ENCODE measurements around the gene ATP5PO.
"Not testable (repeated sequence)": the region's sequence is repeated elsewhere in the genome, so short reads cannot be mapped to it uniquely, and the experiment has no call there.

DNA sequence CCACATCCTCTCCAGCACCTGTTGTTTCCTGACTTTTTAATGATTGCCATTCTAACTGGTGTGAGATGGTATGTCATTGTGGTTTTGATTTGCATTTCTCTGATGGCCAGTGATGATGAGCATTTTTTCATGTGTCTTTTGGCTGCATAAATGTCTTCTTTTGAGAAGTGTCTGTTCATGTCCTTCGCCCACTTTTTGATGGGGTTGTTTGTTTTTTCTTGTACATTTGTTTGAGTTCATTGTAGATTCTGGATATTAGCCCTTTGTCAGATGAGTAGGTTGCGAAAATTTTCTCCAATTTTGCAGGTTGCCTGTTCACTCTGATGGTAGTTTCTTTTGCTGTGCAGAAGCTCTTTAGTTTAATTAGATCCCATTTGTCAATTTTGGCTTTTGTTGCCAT, 10.6 kb upstream of the ATP5PO start:
- TF ChIP-seq POLR2A, EP300, POLR2AphosphoS5 (IDR thresholded peaks at IDR 0.05): not testable (repeated sequence)
- TF ChIP-seq, protein P1, sequence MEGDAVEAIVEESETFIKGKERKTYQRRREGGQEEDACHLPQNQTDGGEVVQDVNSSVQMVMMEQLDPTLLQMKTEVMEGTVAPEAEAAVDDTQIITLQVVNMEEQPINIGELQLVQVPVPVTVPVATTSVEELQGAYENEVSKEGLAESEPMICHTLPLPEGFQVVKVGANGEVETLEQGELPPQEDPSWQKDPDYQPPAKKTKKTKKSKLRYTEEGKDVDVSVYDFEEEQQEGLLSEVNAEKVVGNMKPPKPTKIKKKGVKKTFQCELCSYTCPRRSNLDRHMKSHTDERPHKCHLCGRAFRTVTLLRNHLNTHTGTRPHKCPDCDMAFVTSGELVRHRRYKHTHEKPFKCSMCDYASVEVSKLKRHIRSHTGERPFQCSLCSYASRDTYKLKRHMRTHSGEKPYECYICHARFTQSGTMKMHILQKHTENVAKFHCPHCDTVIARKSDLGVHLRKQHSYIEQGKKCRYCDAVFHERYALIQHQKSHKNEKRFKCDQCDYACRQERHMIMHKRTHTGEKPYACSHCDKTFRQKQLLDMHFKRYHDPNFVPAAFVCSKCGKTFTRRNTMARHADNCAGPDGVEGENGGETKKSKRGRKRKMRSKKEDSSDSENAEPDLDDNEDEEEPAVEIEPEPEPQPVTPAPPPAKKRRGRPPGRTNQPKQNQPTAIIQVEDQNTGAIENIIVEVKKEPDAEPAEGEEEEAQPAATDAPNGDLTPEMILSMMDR (IDR thresholded peaks at IDR 0.05): not testable (repeated sequence)
